HepG2 (cell line): ENCODE data around the gene POLR3F. TPM values are rescaled to one million over a fixed set of nuclear protein-coding genes. Genes with fewer than 3 reads are reported as not detected.
A peak's percentile ranks its signal among the peaks of the same experiment; 100 is the strongest.

Source experiments
- CHD2 ChIP-seq: IDR thresholded peaks from 2 replicates; pipeline ENCODE4 v1.6.1; 2011; ENCODE audit warnings: low read depth, low read length, improper control_type of control experiment
- EED ChIP-seq: sonication (generic); formaldehyde crosslinking; IDR thresholded peaks from 2 replicates; pipeline ENCODE4 v1.5.0; 2020; ENCODE audit warnings: mild to moderate bottlenecking, missing genetic modification reagents
- ERF ChIP-seq: IDR thresholded peaks from 2 replicates; pipeline ENCODE4 v1.6.1; 2018; ENCODE audit warnings: missing biosample characterization, missing genetic modification reagents
- HCFC1 ChIP-seq: fragments of 150-350 bp; IDR thresholded peaks from 2 replicates; pipeline ENCODE4 v1.6.1; 2014; ENCODE audit warnings: low read depth, low read length
- HDAC6 ChIP-seq: fragments of 200-600 bp; sonication (generic); IDR thresholded peaks from 2 replicates; pipeline ENCODE4 v1.7.0; 2017; ENCODE audit warnings: mild to moderate bottlenecking, antibody characterized with exemption, low read length, low read depth
- MLLT10 ChIP-seq: sonication (generic); formaldehyde crosslinking; IDR thresholded peaks from 2 replicates; pipeline ENCODE4 v1.4.0; 2020; ENCODE audit warnings: missing genetic modification reagents
- NAIF1 ChIP-seq: sonication (generic); formaldehyde crosslinking; IDR thresholded peaks from 2 replicates; pipeline ENCODE4 v1.5.0; 2020; ENCODE audit warnings: mild to moderate bottlenecking, missing genetic modification reagents, borderline replicate concordance
- RBM39 ChIP-seq: fragments of 200-400 bp; formaldehyde crosslinking; IDR thresholded peaks from one replicate; pipeline ENCODE4 v1.6.1; 2018; ENCODE audit warnings: antibody characterized with exemption, mild to moderate bottlenecking, low read depth, low read length; ENCODE audit not compliant: poor library complexity, severe bottlenecking
- SOX13 ChIP-seq, 3 experiments: fragments of 450-650 bp in 1 of 3; sonication (generic) in 1 of 3; formaldehyde crosslinking in 1 of 3; IDR thresholded peaks in 2 of 3; conservative IDR thresholded peaks in 1 of 3; 2 replicates each; pipeline versions ENCODE4 v1.5.0 to v1.6.1; 2016 to 2020; ENCODE audit warnings: antibody characterized with exemption in 1 of 3, mild to moderate bottlenecking in 1 of 3, missing compliant biosample characterization in 1 of 3, missing genetic modification reagents in 1 of 3, moderate library complexity in 1 of 3
- SPEN ChIP-seq: sonication (generic); formaldehyde crosslinking; IDR thresholded peaks from 2 replicates; pipeline ENCODE4 v1.5.1; 2020; ENCODE audit warnings: low read depth, mild to moderate bottlenecking, missing genetic modification reagents
- STAT5B ChIP-seq: sonication (generic); formaldehyde crosslinking; IDR thresholded peaks from 2 replicates; pipeline ENCODE4 v1.4.0; 2020; ENCODE audit warnings: missing genetic modification reagents
- TAF1 ChIP-seq: sonication (generic); formaldehyde crosslinking; IDR thresholded peaks from 2 replicates; pipeline ENCODE4 v1.4.0; 2020; ENCODE audit warnings: missing genetic modification reagents
- TP53 ChIP-seq: sonication (generic); formaldehyde crosslinking; conservative IDR thresholded peaks from 2 replicates; pipeline ENCODE4 v1.4.0; 2020; ENCODE audit warnings: missing genetic modification reagents
- ZNF24 ChIP-seq: fragments of 450-650 bp; IDR thresholded peaks from 2 replicates; pipeline ENCODE4 v1.6.1; 2017; ENCODE audit warnings: antibody characterized with exemption, mild to moderate bottlenecking
- ZNF501 ChIP-seq: sonication (generic); formaldehyde crosslinking; IDR thresholded peaks from 2 replicates; pipeline ENCODE4 v1.5.1; 2020; ENCODE audit warnings: mild to moderate bottlenecking, moderate library complexity, missing genetic modification reagents
- ZNF589 ChIP-seq: sonication (generic); formaldehyde crosslinking; conservative IDR thresholded peaks from 2 replicates; pipeline ENCODE4 v1.8.0; 2022; ENCODE audit warnings: mild to moderate bottlenecking, moderate library complexity, missing genetic modification reagents
- ZNF678 ChIP-seq: sonication (generic); formaldehyde crosslinking; IDR thresholded peaks from 2 replicates; pipeline ENCODE4 v1.4.0; 2020; ENCODE audit warnings: mild to moderate bottlenecking, missing genetic modification reagents
- ZNF720 ChIP-seq: sonication (generic); formaldehyde crosslinking; IDR thresholded peaks from 2 replicates; pipeline ENCODE4 v1.4.0; 2020; ENCODE audit warnings: missing genetic modification reagents
- polyA plus RNA-seq, 8 experiments: library from polyadenylated mRNA; depleted of rRNA in 3 of 8; stranded (reverse) in 7 of 8; unstranded in 1 of 8; fragments of >200 nt; fragmentation: Illumina TruSeq in 4 of 8; extraction: Trizol in 4 of 8; gene quantifications; 2 replicates each; pipeline versions ENCODE4 v1.2.1 to v1.2.3, GENCODE V29; 2011 to 2016; ENCODE audit warnings: low read depth in 4 of 8, missing spikeins in 1 of 8, mixed read lengths in 1 of 8; ENCODE audit not compliant: insufficient read depth in 1 of 8
- total RNA-seq, 5 experiments: library from RNA; depleted of rRNA; stranded (reverse); fragments of >200 nt; fragmentation: Illumina TruSeq; extraction: Trizol; gene quantifications; 2 replicates each; pipeline ENCODE4 v1.2.3, GENCODE V29; 2016; ENCODE audit warnings: low read depth in 1 of 5
- TF ChIP-seq, protein P1 (sequence below): IDR thresholded peaks from 2 replicates; pipeline ENCODE4 v1.6.1; 2016; ENCODE audit warnings: missing genetic modification reagents, missing compliant biosample characterization
- TF ChIP-seq, protein P2 (sequence below), 2 experiments: sonication (generic) in 1 of 2; formaldehyde crosslinking in 1 of 2; IDR thresholded peaks; 2 replicates each; pipeline versions ENCODE4 v1.6.1 to v1.9.0; 2014 to 2022; ENCODE audit warnings: antibody characterized with exemption in 1 of 2, borderline replicate concordance in 1 of 2, inconsistent platforms in 1 of 2, low read depth in 1 of 2, missing genetic modification reagents in 1 of 2
- TF ChIP-seq, protein P3 (sequence below): sonication (generic); formaldehyde crosslinking; IDR thresholded peaks from 2 replicates; pipeline ENCODE4 v1.8.0; 2022; ENCODE audit warnings: mild to moderate bottlenecking, missing genetic modification reagents, moderate library complexity

Gene POLR3F
- total and polyA plus RNA-seq, 2 of the 13 experiments (the other 11 are each of a cell fraction or from before 2014, with no cell fraction given) = 11.7 to 25.5 TPM

DNA sequence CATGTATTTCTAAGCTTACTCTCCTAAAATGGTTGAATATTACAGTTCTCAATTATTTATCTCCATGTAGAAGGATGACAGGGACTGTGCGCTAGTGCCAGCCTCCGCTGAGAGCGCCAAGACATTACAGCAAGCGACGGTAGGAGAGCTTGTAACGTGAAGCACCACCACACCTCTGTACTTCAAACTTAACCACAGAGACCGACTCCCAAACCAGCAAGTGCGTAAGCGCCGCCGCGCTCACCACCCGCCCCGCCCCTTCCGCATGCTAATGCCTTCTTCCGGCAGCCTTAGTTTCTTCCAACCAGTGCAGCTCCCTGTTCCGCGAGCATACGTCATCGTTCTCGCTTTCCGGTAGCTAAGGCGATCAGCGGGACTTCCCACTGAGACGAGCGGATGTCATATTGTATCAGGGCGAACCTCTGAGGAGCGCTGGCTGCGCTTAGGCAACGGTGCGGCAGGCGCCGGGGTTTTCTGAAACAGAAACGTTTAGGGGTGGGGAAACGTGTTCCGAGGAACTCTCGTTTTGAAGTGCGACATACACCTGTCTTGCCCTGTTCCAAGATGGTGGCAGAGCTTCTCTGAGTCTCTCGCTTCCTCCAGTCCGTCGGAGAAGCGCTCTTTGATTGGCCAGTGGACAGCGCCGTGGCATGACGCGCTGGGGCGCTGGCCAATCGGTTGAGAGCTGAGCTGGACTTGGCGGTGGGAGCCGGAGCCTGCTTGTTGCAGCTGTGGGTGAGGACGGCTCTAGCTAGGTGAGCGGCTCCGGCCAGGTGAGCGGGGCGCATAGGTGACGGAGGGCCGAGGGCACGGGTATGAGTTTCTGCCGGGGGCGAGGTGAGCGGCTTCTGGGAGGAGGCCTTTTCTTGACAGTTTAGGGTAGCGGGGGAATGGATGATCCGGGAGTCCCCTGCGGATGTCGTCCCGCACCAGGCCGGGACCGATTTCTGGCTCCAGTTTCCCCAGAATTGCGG lies 40.3 kb downstream of the POLR3F start, which contains the start of gene SEC23B (continued):
- TF ChIP-seq SPEN (CRISPR knock-in tag) (peak; percentile 85), RBM39 (peak; percentile 91), EED (CRISPR knock-in tag) (peak; percentile 96), ZNF720 (no peak), ZNF589 (CRISPR knock-in tag) (no peak; the same call in 1 of the 2 replicates), SOX13 (IDR thresholded peaks at IDR 0.05) (0 out of 2 replicates have a peak, but pooled peaks have one; percentile 29), SOX13 (CRISPR knock-in tag; conservative IDR thresholded peaks at IDR 0.05 in 1 of 2, IDR thresholded peaks at IDR 0.05 in 1 of 2) (peak in 1 of 2 experiments; percentile 50; a peak in 2 of 4 replicates), HCFC1 (peak; percentile 57; the same call in 1 of the 2 replicates), STAT5B (0 out of 2 replicates have a peak, but pooled peaks have one; percentile 27), ERF (peak; percentile 96), ZNF678 (CRISPR knock-in tag) (peak; percentile 97), HDAC6 (0 out of 2 replicates have a peak, but pooled peaks have one; percentile 28), ZNF501 (CRISPR knock-in tag) (peak; percentile 100), MLLT10 (no peak), CHD2 (peak; percentile 90), ZNF24 (no peak), TP53 (CRISPR knock-in tag) (peak; percentile 87), NAIF1 (CRISPR knock-in tag) (peak; percentile 94), TAF1 (CRISPR knock-in tag) (peak; percentile 93)
- TF ChIP-seq, protein P1, sequence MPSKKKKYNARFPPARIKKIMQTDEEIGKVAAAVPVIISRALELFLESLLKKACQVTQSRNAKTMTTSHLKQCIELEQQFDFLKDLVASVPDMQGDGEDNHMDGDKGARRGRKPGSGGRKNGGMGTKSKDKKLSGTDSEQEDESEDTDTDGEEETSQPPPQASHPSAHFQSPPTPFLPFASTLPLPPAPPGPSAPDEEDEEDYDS (CRISPR knock-in tag) = peak; percentile 92
- TF ChIP-seq, protein P2, sequence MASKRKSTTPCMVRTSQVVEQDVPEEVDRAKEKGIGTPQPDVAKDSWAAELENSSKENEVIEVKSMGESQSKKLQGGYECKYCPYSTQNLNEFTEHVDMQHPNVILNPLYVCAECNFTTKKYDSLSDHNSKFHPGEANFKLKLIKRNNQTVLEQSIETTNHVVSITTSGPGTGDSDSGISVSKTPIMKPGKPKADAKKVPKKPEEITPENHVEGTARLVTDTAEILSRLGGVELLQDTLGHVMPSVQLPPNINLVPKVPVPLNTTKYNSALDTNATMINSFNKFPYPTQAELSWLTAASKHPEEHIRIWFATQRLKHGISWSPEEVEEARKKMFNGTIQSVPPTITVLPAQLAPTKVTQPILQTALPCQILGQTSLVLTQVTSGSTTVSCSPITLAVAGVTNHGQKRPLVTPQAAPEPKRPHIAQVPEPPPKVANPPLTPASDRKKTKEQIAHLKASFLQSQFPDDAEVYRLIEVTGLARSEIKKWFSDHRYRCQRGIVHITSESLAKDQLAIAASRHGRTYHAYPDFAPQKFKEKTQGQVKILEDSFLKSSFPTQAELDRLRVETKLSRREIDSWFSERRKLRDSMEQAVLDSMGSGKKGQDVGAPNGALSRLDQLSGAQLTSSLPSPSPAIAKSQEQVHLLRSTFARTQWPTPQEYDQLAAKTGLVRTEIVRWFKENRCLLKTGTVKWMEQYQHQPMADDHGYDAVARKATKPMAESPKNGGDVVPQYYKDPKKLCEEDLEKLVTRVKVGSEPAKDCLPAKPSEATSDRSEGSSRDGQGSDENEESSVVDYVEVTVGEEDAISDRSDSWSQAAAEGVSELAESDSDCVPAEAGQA (IDR thresholded peaks at IDR 0.05; ENCODE audit: low read depth) = peak; percentile 99
- TF ChIP-seq, protein P2 (CRISPR knock-in tag; IDR thresholded peaks at IDR 0.05; ENCODE audit: borderline replicate concordance) = peak; percentile 93; the same call in 1 of the 2 replicates
- TF ChIP-seq, protein P3, sequence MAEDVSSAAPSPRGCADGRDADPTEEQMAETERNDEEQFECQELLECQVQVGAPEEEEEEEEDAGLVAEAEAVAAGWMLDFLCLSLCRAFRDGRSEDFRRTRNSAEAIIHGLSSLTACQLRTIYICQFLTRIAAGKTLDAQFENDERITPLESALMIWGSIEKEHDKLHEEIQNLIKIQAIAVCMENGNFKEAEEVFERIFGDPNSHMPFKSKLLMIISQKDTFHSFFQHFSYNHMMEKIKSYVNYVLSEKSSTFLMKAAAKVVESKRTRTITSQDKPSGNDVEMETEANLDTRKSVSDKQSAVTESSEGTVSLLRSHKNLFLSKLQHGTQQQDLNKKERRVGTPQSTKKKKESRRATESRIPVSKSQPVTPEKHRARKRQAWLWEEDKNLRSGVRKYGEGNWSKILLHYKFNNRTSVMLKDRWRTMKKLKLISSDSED (CRISPR knock-in tag) = no peak
